Gastroesophageal sphincter (tissue), 4 donors: ENCODE measurements around the gene PLXNA3. TPM values are rescaled to one million over a fixed set of nuclear protein-coding genes. Genes with fewer than 3 reads are reported as not detected.

Experiments
- ATAC-seq: fragments of 150-250 bp; one replicate; pipeline ENCODE4 v1.9.1; 2016; ENCODE audit warnings: mild to moderate bottlenecking, moderate library complexity
- H3K27ac ChIP-seq, 4 donors: fragments of 200-600 bp; sonication (generic) in 3 of 4; 1 replicate in 3 of 4; 2 replicates in 1 of 4; pipeline ENCODE4 v1.5.1; 2016 to 2019
- H3K27me3 ChIP-seq: fragments of 200-600 bp; sonication (generic); one replicate; pipeline ENCODE4 v1.5.1; 2019
- H3K36me3 ChIP-seq, 2 donors: fragments of 200-600 bp; sonication (generic); one replicate each; pipeline ENCODE4 v1.5.1; 2019; ENCODE audit warnings: control low read depth in 1 of 2
- H3K4me1 ChIP-seq, 3 donors: fragments of 200-600 bp; sonication (generic); 1 replicate in 2 of 3; 2 replicates in 1 of 3; pipeline ENCODE4 v1.5.1; 2016 to 2019; ENCODE audit warnings: control low read depth in 2 of 3
- H3K4me3 ChIP-seq, 2 donors: fragments of 200-600 bp; sonication (generic); one replicate each; pipeline ENCODE4 v1.5.1; 2019; ENCODE audit warnings: mild to moderate bottlenecking in 1 of 2, moderate library complexity in 1 of 2
- H3K9me3 ChIP-seq, 3 donors: fragments of 200-600 bp; sonication (generic); one replicate each; pipeline ENCODE4 v1.5.1; 2017 to 2019; ENCODE audit warnings: control low read depth in 2 of 3
- POLR2A ChIP-seq, 2 donors: fragments of 450-650 bp; IDR thresholded peaks; one replicate each; pipeline ENCODE4 v1.6.1; 2017; ENCODE audit warnings: antibody characterized with exemption in 2 of 2, mild to moderate bottlenecking in 2 of 2, moderate library complexity in 1 of 2
- POLR2AphosphoS5 ChIP-seq: sonication (generic); formaldehyde crosslinking; IDR thresholded peaks from one replicate; pipeline ENCODE4 v1.6.1; 2017; ENCODE audit warnings: antibody characterized with exemption
- WGBS, 2 donors: methylation state at CpG; one replicate each; pipeline ENCODE4 v1.1.5; 2018; ENCODE audit warnings: low coverage in 1 of 2; 5-methylcytosine and 5-hydroxymethylcytosine counted together
- small RNA-seq, 4 donors: library from RNA; depleted of rRNA; stranded (forward); fragments of <200 nt; gene quantifications; one replicate each; pipeline ENCODE3, GENCODE V24; 2016
- total RNA-seq, 4 donors: library from RNA; depleted of rRNA; stranded (reverse); fragments of >200 nt; gene quantifications; one replicate each; pipeline ENCODE4 v1.1.0, GENCODE V29; 2016
- TF ChIP-seq, protein P1 (sequence below), 4 experiments: fragments of 200-600 bp in 2 of 4; fragments of 450-650 bp in 2 of 4; sonication (generic) in 1 of 4; IDR thresholded peaks; one replicate each; pipeline ENCODE4 v1.5.1; 2017 to 2019; ENCODE audit warnings: antibody characterized with exemption in 4 of 4, mild to moderate bottlenecking in 2 of 4, moderate library complexity in 2 of 4

PLXNA3 gene
- total RNA-seq, 4 donors from 2014 or later, result 1.5 to 13.9 (median 8.2) TPM

DNA sequence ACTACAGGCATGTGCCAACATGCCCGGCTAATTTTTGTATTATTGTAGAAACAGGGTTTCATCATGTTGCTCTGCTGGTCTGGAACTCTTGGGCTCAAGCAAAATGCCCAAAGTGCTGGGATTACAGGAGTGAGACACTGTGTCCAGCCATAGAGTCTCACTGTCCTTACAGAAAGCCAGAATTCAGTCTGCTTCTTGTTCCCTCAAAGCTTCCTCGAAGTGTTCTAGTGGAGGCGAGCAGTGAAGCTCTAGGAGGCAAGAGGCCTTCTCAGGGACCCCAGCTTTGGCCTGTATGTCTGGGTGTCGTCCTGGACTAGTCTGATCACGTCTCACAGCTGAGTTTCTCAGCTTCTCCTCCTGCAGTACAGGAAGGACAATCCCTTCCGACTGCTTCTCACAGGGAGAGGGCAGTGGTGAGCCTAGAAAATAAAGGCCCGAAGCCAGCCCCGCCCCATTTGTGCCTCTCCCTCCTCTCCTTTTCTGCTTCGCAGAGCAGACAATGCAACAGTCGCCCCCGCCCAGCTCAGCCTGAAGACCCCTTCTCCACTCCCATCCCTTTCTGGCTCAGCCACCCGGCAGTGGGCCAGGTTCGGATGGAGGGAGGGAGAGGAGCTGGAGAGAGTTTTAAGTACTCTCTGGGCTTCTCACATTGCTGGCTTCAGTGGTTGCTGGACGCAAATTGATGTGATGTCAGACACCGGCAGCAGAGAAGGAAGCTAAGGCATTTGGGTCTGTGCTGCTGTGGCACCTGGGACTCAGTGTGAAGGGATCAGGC is 69.0 kb downstream of the PLXNA3 start:
- H3K27ac ChIP-seq, result peak overlapping the region; percentile 64 to 83 (median 78)
- TF ChIP-seq, protein P1, sequence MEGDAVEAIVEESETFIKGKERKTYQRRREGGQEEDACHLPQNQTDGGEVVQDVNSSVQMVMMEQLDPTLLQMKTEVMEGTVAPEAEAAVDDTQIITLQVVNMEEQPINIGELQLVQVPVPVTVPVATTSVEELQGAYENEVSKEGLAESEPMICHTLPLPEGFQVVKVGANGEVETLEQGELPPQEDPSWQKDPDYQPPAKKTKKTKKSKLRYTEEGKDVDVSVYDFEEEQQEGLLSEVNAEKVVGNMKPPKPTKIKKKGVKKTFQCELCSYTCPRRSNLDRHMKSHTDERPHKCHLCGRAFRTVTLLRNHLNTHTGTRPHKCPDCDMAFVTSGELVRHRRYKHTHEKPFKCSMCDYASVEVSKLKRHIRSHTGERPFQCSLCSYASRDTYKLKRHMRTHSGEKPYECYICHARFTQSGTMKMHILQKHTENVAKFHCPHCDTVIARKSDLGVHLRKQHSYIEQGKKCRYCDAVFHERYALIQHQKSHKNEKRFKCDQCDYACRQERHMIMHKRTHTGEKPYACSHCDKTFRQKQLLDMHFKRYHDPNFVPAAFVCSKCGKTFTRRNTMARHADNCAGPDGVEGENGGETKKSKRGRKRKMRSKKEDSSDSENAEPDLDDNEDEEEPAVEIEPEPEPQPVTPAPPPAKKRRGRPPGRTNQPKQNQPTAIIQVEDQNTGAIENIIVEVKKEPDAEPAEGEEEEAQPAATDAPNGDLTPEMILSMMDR (IDR thresholded peaks at IDR 0.05), result peak in 3 of 4 experiments; percentile 48 to 64 (median 49)
- TF ChIP-seq POLR2A (IDR thresholded peaks at IDR 0.05) (no peak), POLR2AphosphoS5 (peak; percentile 16)
- peak; percentile 89 for ATAC-seq
- H3K4me3 ChIP-seq, result peak overlapping the region in 1 of 2 donors; percentile 44
- no peaks in the 10 kb centered on the region for H3K9me3 ChIP-seq
- H3K4me1 ChIP-seq, result peaks cover 0 to 12% (median 0%) of the 10 kb centered on the region in 3 donors
- 33% methylated on average over 5 of the region's 15 CpGs; no CpG with 5 or more reads in 1 of the 2 donors for WGBS, 2 donors
- peaks cover 0 to 11% of the 10 kb centered on the region in 2 donors for H3K36me3 ChIP-seq
- H3K27me3 ChIP-seq, result no peaks in the 10 kb centered on the region

Small RNA genes within 50 kb of the gene (small RNA-seq; reads per million reads assigned to genes)
- gene MIR6858 (0 to 3.0 (median 0.26) reads per million in 4 donors), gene RN7SL697P (0 reads per million in 4 donors)

Other genes starting within 250 kb of the PLXNA3 start
- gene OPN1MW2, start 238.5 kb upstream of the PLXNA3 start, total RNA-seq, result not detected
- not detected for gene OPN1MW3, start 200.7 kb upstream of the PLXNA3 start, total RNA-seq
- not detected for gene TEX28, start 163.2 kb upstream of the PLXNA3 start, total RNA-seq
- under 1 TPM in 2 of 4 donors, not detected in 2; 0.31 TPM for gene TKTL1, start 162.5 kb upstream of the PLXNA3 start, total RNA-seq
- over 10,000 TPM in 1 of 4 donors, 1,000 to 10,000 TPM in 3; 7,815 to 15,318 (median 8,757) TPM for gene FLNA, start 83.6 kb upstream of the PLXNA3 start, total RNA-seq
- 10 to 100 TPM; 41.0 to 58.6 (median 50.6) TPM for gene EMD, start 79.0 kb upstream of the PLXNA3 start, total RNA-seq
- gene RPL10, start 59.9 kb upstream of the PLXNA3 start, total RNA-seq, result 1,000 to 10,000 TPM; 3,970 to 7,427 (median 5,392) TPM
- 10 to 100 TPM; 11.1 to 29.3 (median 22.3) TPM for gene DNASE1L1, start 49.0 kb upstream of the PLXNA3 start, total RNA-seq
- 10 to 100 TPM; 11.7 to 54.5 (median 24.4) TPM for gene TAFAZZIN, start 46.7 kb upstream of the PLXNA3 start, total RNA-seq
- 10 to 100 TPM; 29.0 to 50.0 (median 43.1) TPM for gene ATP6AP1, start 29.6 kb upstream of the PLXNA3 start, total RNA-seq
- 100 to 1,000 TPM; 105 to 160 (median 121) TPM for gene GDI1, start 21.1 kb upstream of the PLXNA3 start, total RNA-seq
- 10 to 100 TPM; 49.8 to 58.2 (median 53.4) TPM for gene FAM50A, start 14.1 kb upstream of the PLXNA3 start, total RNA-seq
- gene LAGE3, start 21.0 kb downstream of the PLXNA3 start, total RNA-seq, result 10 to 100 TPM; 16.3 to 21.3 (median 17.2) TPM
- gene UBL4A, start 28.3 kb downstream of the PLXNA3 start, total RNA-seq, result 10 to 100 TPM; 35.9 to 80.2 (median 47.0) TPM
- gene SLC10A3, start 32.3 kb downstream of the PLXNA3 start, total RNA-seq, result 10 to 100 TPM; 21.7 to 40.0 (median 31.8) TPM
- gene FAM3A, start 58.0 kb downstream of the PLXNA3 start, total RNA-seq, result 10 to 100 TPM; 36.6 to 44.4 (median 40.5) TPM
- 10 to 100 TPM; 15.9 to 26.0 (median 22.1) TPM for gene G6PD, start 88.6 kb downstream of the PLXNA3 start, total RNA-seq
- gene IKBKG, start 89.3 kb downstream of the PLXNA3 start, total RNA-seq, result 10 to 100 TPM; 14.0 to 22.6 (median 15.2) TPM
- not detected for gene CTAG1A, start 126.9 kb downstream of the PLXNA3 start, total RNA-seq
- gene CTAG1B, start 161.0 kb downstream of the PLXNA3 start, total RNA-seq, result not detected
- not detected for gene CTAG2, start 195.3 kb downstream of the PLXNA3 start, total RNA-seq